Esophagus squamous epithelium (tissue), 4 donors: ENCODE data around the gene HBP1.

Experiments used
- POLR2A ChIP-seq, 4 donors: fragments of 450-650 bp; IDR thresholded peaks; one replicate each; pipeline ENCODE4 v1.6.1; 2017; ENCODE audit warnings: antibody characterized with exemption in 4 of 4, mild to moderate bottlenecking in 4 of 4, moderate library complexity in 3 of 4
- TF ChIP-seq, protein P1 (sequence below), 6 experiments: fragments of 450-650 bp in 4 of 6; fragments of 200-600 bp in 2 of 6; sonication (generic) in 2 of 6; IDR thresholded peaks; one replicate each; pipeline ENCODE4 v1.5.1; 2016 to 2019; ENCODE audit warnings: antibody characterized with exemption in 6 of 6, mild to moderate bottlenecking in 4 of 6, moderate library complexity in 4 of 6

GRCh38 chr7:107138696-107139420 lies 29.9 kb upstream of the HBP1 start:
- TF ChIP-seq, protein P1, sequence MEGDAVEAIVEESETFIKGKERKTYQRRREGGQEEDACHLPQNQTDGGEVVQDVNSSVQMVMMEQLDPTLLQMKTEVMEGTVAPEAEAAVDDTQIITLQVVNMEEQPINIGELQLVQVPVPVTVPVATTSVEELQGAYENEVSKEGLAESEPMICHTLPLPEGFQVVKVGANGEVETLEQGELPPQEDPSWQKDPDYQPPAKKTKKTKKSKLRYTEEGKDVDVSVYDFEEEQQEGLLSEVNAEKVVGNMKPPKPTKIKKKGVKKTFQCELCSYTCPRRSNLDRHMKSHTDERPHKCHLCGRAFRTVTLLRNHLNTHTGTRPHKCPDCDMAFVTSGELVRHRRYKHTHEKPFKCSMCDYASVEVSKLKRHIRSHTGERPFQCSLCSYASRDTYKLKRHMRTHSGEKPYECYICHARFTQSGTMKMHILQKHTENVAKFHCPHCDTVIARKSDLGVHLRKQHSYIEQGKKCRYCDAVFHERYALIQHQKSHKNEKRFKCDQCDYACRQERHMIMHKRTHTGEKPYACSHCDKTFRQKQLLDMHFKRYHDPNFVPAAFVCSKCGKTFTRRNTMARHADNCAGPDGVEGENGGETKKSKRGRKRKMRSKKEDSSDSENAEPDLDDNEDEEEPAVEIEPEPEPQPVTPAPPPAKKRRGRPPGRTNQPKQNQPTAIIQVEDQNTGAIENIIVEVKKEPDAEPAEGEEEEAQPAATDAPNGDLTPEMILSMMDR (IDR thresholded peaks at IDR 0.05): no peak
- TF ChIP-seq POLR2A (IDR thresholded peaks at IDR 0.05): no peak
